PC-3 (cell line): Measurements from ENCODE around the gene ZBTB16.

Source experiments
- CTCF ChIP-seq: fragments of 300-600 bp; sonication (generic); conservative IDR thresholded peaks from 2 replicates; pipeline ENCODE4 v1.5.1; 2017; ENCODE audit warnings: antibody characterized with exemption, low read depth, mild to moderate bottlenecking, low read length
- EZH2 ChIP-seq: fragments of 300-600 bp; sonication (generic); IDR thresholded peaks from one replicate; pipeline ENCODE4 v1.6.1; 2017; ENCODE audit warnings: antibody characterized with exemption, mild to moderate bottlenecking, low read length; ENCODE audit not compliant: unreplicated experiment

GRCh38 chr11:114040706-114041211 is 18.8 kb upstream of the ZBTB16 start:
- TF ChIP-seq CTCF (no peak), EZH2 (no peak)
